Tibial nerve (tissue), 4 donors: ENCODE results near the gene ZNF507.
"Not testable (repeated sequence)": the region's sequence is repeated elsewhere in the genome, so short reads cannot be mapped to it uniquely, and the experiment has no call there.

ENCODE experiments used
- EP300 ChIP-seq, 2 donors: sonication (generic); formaldehyde crosslinking; IDR thresholded peaks; one replicate each; pipeline ENCODE4 v1.6.1; 2017; ENCODE audit warnings: antibody characterized with exemption in 2 of 2, mild to moderate bottlenecking in 1 of 2
- POLR2A ChIP-seq, 2 donors: fragments of 450-650 bp; IDR thresholded peaks; one replicate each; pipeline ENCODE4 v1.6.1; 2017; ENCODE audit warnings: antibody characterized with exemption in 2 of 2, mild to moderate bottlenecking in 2 of 2, moderate library complexity in 2 of 2
- TF ChIP-seq, protein P1 (sequence below), 5 experiments: fragments of 200-600 bp in 3 of 5; fragments of 450-650 bp in 2 of 5; sonication (generic) in 3 of 5; IDR thresholded peaks; one replicate each; pipeline ENCODE4 v1.5.1; 2016 to 2019; ENCODE audit warnings: antibody characterized with exemption in 5 of 5, mild to moderate bottlenecking in 3 of 5, moderate library complexity in 2 of 5

DNA sequence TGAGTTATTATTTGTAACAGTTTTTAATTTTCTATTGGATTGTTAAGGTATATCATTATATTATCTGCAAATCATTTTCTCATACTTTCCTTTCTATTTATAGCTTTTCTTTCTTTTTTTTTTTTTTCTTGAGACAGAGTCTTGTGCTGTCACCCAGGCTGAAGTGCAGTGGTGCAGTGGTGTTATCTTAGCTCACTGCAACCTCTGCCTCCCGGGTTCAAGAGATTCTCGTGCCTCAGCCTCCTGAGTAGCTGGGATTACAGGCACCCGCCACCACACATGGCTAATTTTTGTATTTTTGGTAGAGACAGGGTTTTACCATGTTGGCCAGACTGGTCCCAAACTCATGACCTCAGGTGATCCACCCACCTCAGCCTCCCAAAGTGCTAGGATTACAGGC lies 29.0 kb downstream of the ZNF507 start:
- TF ChIP-seq, protein P1, sequence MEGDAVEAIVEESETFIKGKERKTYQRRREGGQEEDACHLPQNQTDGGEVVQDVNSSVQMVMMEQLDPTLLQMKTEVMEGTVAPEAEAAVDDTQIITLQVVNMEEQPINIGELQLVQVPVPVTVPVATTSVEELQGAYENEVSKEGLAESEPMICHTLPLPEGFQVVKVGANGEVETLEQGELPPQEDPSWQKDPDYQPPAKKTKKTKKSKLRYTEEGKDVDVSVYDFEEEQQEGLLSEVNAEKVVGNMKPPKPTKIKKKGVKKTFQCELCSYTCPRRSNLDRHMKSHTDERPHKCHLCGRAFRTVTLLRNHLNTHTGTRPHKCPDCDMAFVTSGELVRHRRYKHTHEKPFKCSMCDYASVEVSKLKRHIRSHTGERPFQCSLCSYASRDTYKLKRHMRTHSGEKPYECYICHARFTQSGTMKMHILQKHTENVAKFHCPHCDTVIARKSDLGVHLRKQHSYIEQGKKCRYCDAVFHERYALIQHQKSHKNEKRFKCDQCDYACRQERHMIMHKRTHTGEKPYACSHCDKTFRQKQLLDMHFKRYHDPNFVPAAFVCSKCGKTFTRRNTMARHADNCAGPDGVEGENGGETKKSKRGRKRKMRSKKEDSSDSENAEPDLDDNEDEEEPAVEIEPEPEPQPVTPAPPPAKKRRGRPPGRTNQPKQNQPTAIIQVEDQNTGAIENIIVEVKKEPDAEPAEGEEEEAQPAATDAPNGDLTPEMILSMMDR (IDR thresholded peaks at IDR 0.05): not testable (repeated sequence)
- not testable (repeated sequence) for TF ChIP-seq POLR2A, EP300 (IDR thresholded peaks at IDR 0.05)
